Activated T-cell treated with anti-CD3 and anti-CD28 coated beads, Interleukin-2, amount 50 U/mL, for 1 hour (primary cell): ENCODE measurements around the gene BRIX1.
"Not testable (repeated sequence)": the region's sequence is repeated elsewhere in the genome, so short reads cannot be mapped to it uniquely, and the experiment has no call there.

Experiments used
- DNase-seq: peaks from one replicate; pipeline ENCODE4 v3.0.0-alpha.2; 2020

BRIX1 gene

DNA sequence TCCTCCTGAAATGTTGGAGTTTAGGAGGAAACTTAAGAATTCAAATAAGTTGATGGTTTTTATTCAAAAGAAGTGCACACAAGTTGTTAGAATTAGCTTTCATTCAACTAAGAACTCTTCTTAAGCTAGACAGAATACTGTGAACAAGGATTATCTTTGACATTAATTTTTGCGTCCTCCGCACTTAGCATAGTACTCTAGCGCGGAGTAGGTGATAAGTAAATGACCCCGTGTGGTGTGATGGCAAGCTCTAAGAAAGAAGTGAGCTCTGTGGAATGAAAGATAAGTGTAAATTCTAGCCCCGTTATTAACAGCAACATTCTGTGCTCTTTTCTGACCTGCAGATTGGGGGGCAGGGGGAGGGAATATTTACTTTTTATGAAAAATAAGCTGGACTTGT lies 1.0 kb downstream of the BRIX1 start:
- no peak for DNase-seq

DNA sequence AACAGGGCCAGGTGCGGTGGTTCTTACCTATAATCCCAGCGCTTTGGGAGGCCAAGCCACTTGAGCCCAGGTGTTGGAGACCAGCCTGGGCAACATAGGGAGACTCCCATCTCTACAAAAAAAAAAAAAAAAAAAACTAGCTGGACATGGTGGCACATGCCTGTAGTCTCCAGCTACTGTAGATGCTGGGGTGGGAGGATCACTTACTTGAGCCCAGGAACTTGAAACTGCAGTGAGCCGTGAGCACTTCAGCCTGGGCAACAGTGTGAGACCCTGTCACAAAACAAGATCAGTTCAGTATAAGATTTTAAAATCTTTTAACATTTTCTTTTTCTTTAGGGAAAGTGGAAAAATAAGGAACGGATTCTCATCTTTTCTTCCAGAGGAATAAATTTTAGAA lies 2.5 kb downstream of the BRIX1 start:
- no peak for DNase-seq

DNA sequence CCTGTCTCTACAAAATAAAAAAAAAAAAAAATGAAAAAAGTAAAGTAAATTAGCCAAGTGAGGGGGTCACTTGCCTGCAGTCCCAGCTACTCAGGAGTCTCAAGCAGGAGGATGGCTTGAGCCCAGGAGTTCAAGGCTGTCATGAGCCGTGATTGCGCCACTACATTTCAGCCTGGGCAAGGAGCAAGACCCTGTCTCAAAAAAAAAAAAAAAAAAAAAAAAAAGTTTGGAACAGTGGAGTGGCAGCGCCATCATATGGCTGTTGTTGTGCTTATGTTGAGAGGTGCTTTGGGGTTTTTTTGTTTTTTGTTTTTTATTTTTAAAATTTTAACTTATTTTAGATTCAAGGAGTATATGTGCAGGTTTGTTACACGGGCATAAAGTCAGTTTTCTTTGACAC lies 3.6 kb downstream of the BRIX1 start:
- no peak for DNase-seq

DNA sequence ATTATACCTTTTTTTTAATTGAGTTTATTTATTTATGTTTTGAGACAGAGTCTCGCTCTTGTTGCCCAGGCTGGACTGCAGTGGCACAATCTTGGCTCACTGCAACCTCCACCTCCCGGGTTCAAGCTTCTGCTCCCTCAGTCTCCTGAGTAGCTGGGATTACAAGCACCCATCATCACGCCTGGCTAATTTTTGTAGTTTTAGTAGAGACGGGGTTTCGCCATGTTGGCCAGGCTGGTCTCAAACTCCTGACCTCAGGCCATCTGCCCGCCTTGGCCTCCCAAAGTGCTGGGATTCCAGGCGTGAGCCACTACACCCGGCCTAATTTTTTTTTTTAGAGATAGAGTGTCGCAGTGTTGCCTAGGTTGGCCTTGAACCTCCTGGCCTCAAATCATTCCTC lies 7.7 kb downstream of the BRIX1 start:
- not testable (repeated sequence) for DNase-seq

DNA sequence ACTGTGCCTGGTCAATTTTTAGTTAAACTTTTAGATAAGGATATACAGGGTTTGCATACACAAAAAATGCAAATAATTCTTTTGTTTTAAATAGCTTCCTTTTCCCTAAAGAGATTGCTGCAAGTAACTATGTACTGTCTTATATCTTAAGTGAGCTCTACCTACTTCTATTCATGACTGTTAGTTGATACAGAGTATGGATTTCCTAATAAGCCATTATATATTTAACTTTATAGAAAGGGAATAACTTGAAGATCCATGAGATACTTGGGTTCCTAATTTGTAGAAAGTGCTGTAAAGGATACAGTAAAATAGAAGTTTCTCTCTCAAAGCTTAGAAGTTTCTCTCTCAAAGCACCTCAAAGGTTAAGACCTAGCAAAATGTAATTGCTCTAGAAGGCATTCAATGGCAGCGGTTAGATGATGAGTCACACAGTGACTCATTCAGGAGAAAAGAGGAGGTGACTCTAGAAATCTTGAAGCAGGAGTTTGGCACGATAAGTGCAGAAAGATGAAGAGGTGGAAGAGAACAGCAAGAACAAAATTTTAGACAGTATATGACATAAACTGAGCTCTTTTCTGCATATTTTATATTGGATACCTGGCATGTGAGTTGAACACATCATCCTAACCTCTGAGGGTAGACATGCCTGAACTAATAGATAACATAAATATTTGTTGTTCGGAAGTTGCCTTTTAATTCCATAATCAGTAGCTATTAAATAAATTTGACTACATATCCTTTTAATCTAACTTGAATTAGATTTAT lies 8.4 kb downstream of the BRIX1 start:
- no peak for DNase-seq

DNA sequence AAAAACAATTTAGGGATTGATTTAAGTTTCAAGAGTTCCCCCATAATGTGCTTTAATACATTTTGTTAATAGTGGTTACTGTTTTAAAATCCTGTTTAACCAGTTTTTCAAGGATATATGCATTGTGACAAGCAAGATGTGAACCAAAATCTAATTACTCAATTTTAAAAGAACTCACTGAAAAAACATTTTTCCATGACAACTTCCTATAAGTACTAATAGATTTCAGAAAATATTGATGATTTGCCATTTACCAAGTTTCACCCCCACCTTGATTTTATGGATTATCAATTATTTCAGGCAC lies 8.9 kb downstream of the BRIX1 start:
- no peak for DNase-seq

DNA sequence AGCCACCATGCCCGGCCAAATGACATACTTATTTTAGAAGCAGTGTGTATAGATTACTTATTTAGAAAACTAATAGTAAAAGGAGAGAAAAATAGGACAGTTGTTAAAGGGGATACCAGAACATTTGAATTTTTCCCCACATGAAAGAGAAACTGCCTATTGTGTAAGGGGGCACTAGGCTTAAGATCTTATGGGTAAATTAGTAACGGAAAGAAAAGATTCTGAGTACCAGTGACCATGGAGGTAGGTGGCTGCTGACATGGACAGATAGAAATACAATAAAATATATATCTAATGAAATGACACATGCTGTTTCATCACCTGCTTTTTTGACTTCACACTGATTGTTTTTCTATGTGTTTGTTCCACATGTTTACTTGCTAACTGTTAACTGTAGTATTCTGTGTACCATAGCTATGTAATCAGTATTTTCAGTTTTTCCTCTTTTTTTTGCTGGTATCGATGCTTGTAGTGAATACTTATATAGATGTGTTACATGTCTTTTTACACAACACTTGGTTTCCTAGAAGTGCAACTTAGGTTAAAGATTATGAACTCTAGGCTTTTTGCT lies 10.9 kb downstream of the BRIX1 start:
- DNase-seq, result no peak

DNA sequence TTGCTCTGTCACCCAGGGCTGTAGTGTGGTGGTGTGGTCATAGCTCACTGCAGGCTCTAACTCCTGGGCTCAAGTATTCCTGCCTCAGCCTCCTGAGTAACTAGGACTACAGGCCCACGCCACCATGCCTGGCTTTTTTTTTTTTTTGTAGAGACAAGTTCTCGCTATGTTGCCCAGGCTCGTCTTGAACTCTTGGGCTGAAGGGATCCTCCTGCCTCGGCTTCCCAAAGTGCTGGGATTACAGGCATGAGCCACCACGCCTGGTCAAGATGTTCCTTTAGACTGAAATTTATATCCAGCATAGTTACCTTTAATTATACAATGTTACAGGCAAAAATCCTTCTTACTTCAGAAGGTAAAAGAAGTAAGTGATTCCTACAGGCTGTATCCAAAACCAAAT lies 12.3 kb downstream of the BRIX1 start:
- no peak for DNase-seq

DNA sequence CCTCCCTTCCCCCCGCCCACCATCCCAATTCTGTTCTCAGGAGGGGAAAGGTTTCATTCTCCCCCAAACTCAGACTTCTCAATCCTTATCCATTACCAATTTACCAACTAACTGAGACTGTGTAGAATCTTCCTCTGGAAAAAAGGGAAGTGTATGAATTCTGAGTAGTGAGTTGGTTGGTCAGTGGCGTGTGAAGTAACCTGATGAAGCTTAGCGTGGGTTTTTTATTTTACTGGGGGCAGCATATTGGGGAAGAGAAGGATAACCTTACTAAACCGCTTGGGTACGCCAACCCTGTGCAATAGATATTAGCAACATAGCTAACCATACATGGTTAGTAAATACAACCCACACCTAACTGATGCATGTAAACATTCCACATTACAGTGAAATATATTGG lies 12.8 kb downstream of the BRIX1 start:
- no peak for DNase-seq

DNA sequence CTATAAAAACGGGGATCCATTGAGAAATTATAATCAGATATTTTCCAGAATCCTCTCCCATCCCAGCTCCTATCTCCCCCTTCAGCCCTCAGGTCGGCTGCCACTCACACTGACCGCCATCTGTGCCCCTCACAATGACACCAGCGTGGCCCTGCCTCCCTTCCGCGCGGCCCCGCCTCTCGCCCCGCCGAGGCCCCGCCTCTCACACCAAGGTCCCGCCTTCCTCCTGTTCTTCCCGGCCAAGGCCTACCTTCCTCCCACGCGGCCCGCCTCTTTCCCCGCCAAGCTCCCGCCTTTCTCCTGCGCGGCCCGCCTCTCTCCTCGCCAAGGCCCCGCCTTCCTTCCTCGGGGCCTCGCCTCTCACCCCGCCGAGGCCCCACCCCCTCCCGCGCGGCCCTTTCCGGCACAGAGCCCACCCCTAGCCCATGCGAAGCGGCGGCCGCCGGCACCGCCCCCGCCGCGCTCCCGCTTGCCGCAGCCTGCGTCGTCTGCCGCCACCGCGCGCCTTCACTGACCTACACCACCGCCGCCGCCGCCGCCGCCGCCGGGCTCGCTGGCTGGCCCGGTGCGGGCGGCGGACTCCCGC lies 13.7 kb downstream of the BRIX1 start, which contains the start of gene DNAJC21:
Gene DNAJC21, plus strand, starts transcription at position 426 of the 586 bp plus-strand sequence. CDS start 261 bp downstream, outside the sequence.
- DNase-seq, result peak; percentile 98

DNA sequence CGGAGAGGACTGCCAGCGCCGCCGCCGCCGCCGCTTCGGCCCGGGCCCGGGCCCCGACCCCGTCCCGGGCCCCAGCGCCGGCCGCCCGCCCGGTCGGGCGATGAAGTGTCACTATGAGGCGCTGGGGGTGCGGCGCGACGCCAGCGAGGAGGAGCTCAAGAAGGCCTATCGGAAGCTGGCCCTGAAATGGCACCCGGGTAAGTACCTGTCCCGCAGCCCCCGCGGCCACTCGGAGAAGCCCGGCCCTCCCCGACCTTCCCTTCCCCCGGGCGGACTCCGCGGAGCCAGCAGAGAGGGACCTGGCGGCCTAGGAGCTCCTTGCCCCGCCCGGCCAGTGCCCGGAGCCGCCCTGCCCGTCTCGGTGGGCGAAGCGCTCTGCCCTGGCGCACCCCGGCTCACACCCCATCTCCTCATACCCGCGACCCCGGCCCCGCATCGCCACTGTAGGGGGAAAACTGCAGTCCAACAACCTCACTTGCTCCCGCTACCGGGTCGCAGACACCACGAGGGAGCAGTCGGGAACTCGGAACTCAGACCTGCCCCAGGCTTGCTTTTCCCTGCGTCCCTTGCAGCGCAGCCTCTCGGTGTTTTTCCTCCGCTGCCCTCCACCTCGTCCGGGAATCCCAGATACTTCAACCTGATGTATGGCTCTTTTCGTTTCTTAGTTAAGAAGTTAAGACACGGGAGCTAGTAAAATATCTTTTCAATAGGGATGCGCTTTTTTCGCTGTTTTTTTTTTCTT lies 14.4 kb downstream of the BRIX1 start:
- DNase-seq, result peak; percentile 81

DNA sequence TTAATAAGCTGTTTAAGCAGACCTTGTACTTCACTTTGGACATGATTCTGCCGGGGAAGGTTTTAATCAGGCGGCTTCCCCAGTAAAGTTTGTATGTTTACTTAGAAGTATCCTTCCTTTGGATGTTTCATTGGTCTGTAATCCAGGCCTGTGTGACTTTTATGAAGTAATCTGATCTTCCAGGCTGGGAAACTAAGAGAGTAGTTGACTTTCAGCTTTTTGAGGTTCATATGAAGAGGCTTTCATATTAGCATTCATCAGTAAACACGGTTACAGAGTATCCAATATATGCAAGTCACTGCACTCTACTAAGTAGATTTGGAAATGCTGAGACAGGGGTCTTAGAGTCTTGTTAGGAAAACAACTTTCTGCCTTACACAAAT lies 14.9 kb downstream of the BRIX1 start:
- no peak for DNase-seq

DNA sequence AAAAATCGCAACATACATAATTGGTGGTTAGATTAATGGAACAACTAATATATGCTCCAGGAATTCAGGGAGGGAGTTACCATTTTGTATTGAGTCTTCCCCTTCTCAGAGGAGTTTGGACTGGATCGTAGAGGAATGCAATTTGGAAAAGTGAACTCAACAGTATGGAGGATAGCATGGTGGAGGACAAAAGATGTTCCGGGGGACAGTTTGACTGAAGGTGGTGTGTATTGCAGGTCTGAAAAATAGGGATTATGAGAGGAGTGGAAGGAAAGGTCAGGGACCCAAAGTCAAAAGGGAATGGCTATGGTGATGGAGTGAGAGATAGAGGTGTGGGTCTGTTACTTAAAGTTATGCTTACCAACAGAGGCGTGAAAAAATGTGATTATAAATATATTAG lies 15.4 kb downstream of the BRIX1 start:
- no peak for DNase-seq

DNA sequence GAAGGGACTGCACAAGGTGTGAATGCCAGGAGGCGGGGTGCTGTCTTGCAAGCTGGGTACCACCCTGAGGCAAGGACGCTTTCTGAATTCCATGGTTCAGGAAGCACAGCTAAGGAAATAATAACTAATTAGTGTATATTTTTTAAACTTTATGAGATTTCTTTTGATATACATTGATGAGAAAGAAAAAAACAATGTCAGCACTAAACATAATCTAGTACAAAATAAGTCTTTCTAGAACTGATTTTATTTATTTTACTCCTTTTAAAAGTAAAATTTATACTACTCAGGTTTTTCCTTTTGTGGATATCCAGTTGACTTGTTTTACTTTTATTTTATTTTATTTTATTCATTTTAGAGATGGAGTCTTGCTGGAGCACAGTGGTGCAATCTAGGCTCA lies 17.4 kb downstream of the BRIX1 start:
- no peak for DNase-seq

DNA sequence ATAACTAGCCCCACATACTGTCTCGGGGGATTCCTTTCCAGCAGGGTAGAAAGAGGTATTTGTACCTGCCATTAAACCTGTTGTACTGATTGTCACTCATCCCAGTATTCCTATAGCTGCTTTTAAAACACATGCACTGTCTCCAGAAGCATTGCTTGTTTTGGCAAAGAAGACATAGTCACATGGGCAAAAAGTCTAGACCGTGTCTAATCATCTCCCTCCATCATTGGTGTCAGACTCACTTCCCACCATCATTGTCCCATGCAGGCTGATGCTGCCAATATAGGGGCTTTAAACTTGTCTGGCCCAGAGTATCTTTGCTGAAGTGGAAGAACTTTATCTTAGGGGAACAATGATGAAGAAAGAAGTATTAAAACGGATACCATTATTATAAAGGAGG lies 26.4 kb downstream of the BRIX1 start:
- no peak for DNase-seq

DNA sequence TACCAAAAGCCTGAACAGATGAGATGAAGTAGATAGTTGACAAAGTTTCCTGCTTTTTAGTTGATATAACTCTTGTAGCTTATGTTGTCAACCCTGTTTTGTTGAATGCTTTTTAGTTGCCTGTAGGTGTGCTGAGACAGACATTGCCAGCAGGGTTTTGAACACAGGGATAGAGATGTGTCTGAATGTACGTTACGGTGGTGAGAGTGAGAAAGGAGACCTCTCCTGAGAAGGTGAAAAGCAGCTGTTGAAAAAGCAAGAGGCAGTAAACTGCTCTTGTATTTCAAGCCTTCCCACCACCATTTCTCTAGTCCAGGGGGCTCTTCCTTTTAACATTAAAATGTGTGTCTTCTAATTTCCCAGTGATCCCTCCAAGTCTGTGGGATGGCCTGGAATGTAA lies 28.5 kb downstream of the BRIX1 start:
- DNase-seq, result no peak

DNA sequence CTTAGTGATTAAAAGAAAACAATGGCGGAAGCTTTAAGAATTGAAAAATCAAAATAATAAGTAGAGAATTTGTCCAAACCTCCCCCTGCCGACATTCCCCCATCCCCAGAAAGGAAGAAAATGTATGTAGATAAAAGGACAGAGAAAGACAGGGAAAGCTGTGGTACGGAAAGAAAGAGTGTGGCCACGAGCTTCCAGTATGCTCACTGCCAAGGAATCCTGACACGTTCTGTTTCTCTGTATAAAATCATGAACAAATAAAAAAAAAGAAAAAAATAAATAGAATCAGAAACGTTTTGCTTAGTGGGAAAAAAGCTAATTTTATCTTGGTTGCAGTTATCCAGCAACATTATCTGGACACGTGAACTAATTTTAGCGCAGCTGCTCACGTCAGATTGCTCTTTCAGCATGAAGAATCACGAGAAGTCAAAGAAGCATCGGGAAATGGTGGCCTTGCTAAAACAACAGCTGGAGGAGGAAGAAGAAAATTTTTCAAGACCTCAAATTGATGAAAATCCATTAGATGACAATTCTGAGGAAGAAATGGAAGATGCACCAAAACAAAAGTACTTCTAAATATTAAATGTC lies 29.0 kb downstream of the BRIX1 start:
- DNase-seq, result no peak

DNA sequence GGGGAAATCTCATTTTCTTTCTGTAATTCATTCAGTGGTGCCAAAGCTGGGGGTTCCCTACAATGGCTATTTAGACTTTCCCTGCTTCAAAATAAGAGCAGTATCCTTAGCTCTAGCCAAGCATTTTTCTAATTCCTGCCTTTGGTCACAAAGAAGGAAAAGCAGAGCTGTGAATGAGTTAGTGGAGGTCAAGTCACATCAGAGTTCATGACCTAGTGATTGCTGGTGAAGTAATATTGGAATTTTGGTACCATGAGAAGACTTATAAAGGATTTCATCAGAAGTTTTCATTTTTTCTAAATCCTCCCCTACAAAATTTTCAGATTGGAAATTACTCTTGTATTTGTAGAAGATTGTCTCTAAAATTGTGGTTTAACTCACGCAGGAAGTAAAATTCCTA lies 41.8 kb downstream of the BRIX1 start:
- no peak for DNase-seq

DNA sequence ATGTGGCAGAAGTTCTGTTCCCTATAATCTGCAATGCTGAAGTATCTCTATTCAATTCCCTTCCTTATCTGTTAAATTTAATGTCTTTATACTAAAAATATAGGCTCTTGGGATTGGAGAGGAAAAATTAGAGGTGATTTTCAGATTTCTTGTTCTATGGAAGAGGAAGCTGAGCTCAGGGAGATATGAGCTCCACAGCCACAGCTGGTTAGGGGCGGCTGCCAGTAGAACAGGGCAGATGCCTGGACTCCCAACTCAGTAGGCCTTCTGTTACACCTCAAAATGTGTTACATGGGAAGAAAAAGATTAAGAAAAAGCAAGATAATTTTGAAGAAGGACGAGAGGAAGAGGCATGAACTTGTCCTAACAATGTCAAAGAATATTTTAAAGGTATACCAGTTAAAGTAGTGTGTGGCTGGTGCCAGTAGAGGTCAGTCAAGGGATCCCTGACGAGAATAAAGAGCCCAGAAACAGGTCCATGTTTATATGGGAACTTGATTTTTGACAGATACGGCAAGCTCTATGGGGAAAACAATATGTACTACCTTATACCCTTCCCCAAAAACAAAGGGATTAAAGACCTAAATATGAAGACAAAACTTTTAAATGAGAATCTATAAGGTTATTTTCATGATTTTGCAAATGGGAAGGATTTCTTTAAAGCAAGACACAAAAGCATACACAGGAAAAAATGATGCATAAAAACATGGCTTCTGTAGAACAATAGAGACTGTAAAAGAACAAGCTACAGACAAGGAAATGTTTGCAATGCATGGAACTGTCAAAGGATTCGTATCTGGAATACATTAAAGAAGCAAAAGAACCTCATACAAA lies 42.6 kb downstream of the BRIX1 start:
- DNase-seq, result no peak

DNA sequence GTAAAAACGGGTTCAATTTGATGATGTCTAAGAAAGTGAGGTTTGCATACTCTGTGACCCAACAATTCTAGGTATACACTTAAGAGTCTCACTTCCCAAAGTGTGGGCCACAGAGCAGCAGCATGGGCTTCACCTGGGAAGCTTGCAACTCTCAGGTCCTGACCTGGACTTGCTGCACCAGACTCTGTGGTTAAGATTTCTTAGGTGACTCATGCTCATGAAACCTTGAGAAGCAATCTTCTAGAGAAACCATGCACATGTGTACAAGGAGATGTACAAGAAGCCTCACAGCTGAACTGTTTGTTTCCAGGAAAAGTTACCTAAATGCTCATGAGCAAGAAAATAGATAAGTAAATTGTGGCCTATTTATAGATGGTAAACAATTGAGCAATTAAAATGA lies 43.8 kb downstream of the BRIX1 start:
- no peak for DNase-seq

DNA sequence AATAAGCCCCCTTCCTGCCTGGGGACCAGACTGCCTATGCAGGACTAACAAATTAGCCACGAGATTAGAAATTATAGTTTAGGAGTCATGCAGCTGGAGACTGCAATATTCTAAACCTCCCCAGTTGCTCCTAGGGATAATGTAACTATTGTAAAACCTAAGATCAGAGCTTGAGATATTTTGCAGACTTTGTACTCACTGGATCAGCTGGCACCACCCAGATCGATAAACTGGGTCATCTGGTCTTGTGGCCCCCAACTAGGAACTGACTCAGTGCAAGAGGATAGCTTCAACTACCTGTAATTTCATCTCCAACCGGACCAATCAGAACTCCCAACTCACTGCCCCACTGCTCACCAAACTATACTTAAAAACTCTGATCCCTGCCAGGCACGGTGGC lies 52.0 kb downstream of the BRIX1 start:
- no peak for DNase-seq

DNA sequence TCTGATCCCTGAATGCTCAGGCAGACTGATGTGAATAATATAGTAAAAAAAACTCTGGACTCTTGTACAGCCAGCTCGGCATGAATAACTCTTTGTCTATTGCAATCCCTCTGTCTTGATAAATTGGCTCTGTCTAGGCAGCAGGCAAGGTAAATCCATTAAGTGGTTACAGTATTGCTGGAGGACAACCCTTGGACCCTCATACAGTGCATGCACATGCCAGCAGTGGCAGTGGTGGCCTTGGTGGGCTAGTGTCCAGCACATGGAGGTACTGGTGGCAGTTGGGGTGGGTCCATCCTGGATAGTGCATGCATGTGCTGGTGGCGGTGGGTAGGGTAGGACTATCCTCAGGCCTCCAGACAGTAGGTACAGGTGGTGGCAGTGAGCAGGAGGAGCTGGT lies 52.7 kb downstream of the BRIX1 start:
- DNase-seq, result no peak

DNA sequence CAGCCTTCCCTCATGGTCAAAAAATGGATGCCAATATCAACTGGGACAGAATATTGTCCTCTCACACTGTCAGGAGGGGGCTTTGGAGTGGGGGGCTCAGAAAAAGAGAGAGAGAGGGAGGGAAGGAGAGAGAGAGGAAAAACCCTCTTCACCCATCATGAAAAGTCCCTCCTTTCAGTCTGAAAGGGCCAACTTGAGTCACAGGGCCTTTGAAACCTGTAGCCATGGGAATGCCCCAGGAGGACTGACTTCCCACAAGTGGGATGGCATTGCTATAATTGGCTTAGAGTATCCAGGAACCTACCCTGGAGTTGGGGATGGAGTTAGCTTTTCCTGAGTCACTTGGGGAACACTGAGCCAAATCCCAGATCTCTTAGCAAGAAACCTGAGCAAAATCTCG lies 55.0 kb downstream of the BRIX1 start:
- no peak for DNase-seq
